HEK293 (cell line): ENCODE measurements around the gene DCAF10.

Experiments
- EGR2 ChIP-seq: fragments of 450-650 bp; formaldehyde crosslinking; IDR thresholded peaks from 2 replicates; pipeline ENCODE4 v1.5.1; 2016; ENCODE audit warnings: low read depth, missing biosample characterization, missing genetic modification characterization
- GFI1B ChIP-seq: fragments of 450-650 bp; formaldehyde crosslinking; IDR thresholded peaks from 2 replicates; pipeline ENCODE4 v1.5.1; 2016; ENCODE audit warnings: missing biosample characterization, missing genetic modification characterization
- KLF9 ChIP-seq: fragments of 450-650 bp; formaldehyde crosslinking; IDR thresholded peaks from 2 replicates; pipeline ENCODE4 v1.5.1; 2016; ENCODE audit warnings: missing biosample characterization, missing genetic modification characterization, low read depth
- MEIS1 ChIP-seq: sonication (generic); formaldehyde crosslinking; IDR thresholded peaks from 2 replicates; pipeline ENCODE4 v1.8.1; 2022; ENCODE audit warnings: missing genetic modification reagents, mild to moderate bottlenecking, borderline replicate concordance
- REST ChIP-seq: fragments of 450-650 bp; formaldehyde crosslinking; IDR thresholded peaks from 2 replicates; pipeline ENCODE4 v1.5.1; 2016; ENCODE audit warnings: missing biosample characterization, missing genetic modification characterization
- SCRT2 ChIP-seq: fragments of 450-650 bp; formaldehyde crosslinking; IDR thresholded peaks from 2 replicates; pipeline ENCODE4 v1.5.1; 2016; ENCODE audit warnings: missing biosample characterization, missing genetic modification characterization
- YY2 ChIP-seq: fragments of 450-650 bp; formaldehyde crosslinking; IDR thresholded peaks from 2 replicates; pipeline ENCODE4 v1.5.1; 2016; ENCODE audit warnings: missing biosample characterization, missing genetic modification characterization
- ZFP3 ChIP-seq: fragments of 450-650 bp; formaldehyde crosslinking; IDR thresholded peaks from 2 replicates; pipeline ENCODE4 v1.5.1; 2016; ENCODE audit warnings: low read depth, missing biosample characterization, missing genetic modification characterization
- ZFP37 ChIP-seq: fragments of 450-650 bp; formaldehyde crosslinking; IDR thresholded peaks from 2 replicates; pipeline ENCODE4 v1.5.1; 2016; ENCODE audit warnings: missing biosample characterization, missing genetic modification characterization
- ZNF133 ChIP-seq: fragments of 450-650 bp; formaldehyde crosslinking; IDR thresholded peaks from 2 replicates; pipeline ENCODE4 v1.5.1; 2016; ENCODE audit warnings: missing biosample characterization, missing genetic modification characterization
- ZNF18 ChIP-seq: fragments of 450-650 bp; formaldehyde crosslinking; IDR thresholded peaks from 2 replicates; pipeline ENCODE4 v1.5.1; 2016; ENCODE audit warnings: missing biosample characterization, missing genetic modification characterization
- ZNF184 ChIP-seq: fragments of 450-650 bp; IDR thresholded peaks from 2 replicates; pipeline ENCODE4 v1.5.1; 2018; ENCODE audit warnings: missing biosample characterization, mild to moderate bottlenecking, missing genetic modification characterization
- ZNF266 ChIP-seq: fragments of 450-650 bp; formaldehyde crosslinking; IDR thresholded peaks from 2 replicates; pipeline ENCODE4 v1.5.1; 2016; ENCODE audit warnings: missing biosample characterization, missing genetic modification characterization, low read depth
- ZNF292 ChIP-seq: fragments of 450-650 bp; formaldehyde crosslinking; IDR thresholded peaks from 2 replicates; pipeline ENCODE4 v1.5.1; 2016; ENCODE audit warnings: low read depth, missing biosample characterization, missing genetic modification characterization, borderline replicate concordance
- ZNF311 ChIP-seq: fragments of 450-650 bp; formaldehyde crosslinking; IDR thresholded peaks from 2 replicates; pipeline ENCODE4 v1.5.1; 2017; ENCODE audit warnings: missing biosample characterization, missing genetic modification characterization, borderline replicate concordance
- ZNF324 ChIP-seq: fragments of 450-650 bp; formaldehyde crosslinking; IDR thresholded peaks from 2 replicates; pipeline ENCODE4 v1.5.1; 2016; ENCODE audit warnings: missing biosample characterization, missing genetic modification characterization
- ZNF366 ChIP-seq: fragments of 450-650 bp; formaldehyde crosslinking; conservative IDR thresholded peaks from 2 replicates; pipeline ENCODE4 v1.5.1; 2016; ENCODE audit warnings: missing biosample characterization, missing genetic modification characterization
- ZNF513 ChIP-seq: fragments of 450-650 bp; IDR thresholded peaks from 2 replicates; pipeline ENCODE4 v1.5.1; 2018; ENCODE audit warnings: missing biosample characterization, missing genetic modification characterization
- ZNF514 ChIP-seq: fragments of 450-650 bp; formaldehyde crosslinking; IDR thresholded peaks from 2 replicates; pipeline ENCODE4 v1.5.1; 2016; ENCODE audit warnings: missing biosample characterization, missing genetic modification characterization
- ZNF521 ChIP-seq: fragments of 450-650 bp; formaldehyde crosslinking; IDR thresholded peaks from 2 replicates; pipeline ENCODE4 v1.5.1; 2017; ENCODE audit warnings: missing biosample characterization, mild to moderate bottlenecking, missing genetic modification characterization
- ZNF530 ChIP-seq: fragments of 450-650 bp; formaldehyde crosslinking; IDR thresholded peaks from 2 replicates; pipeline ENCODE4 v1.5.1; 2016; ENCODE audit warnings: low read depth, missing biosample characterization, missing genetic modification characterization
- ZNF549 ChIP-seq: fragments of 450-650 bp; IDR thresholded peaks from 2 replicates; pipeline ENCODE4 v1.5.1; 2018; ENCODE audit warnings: missing biosample characterization, missing genetic modification characterization, mild to moderate bottlenecking, inconsistent platforms, moderate library complexity
- ZNF585B ChIP-seq: fragments of 450-650 bp; formaldehyde crosslinking; IDR thresholded peaks from 2 replicates; pipeline ENCODE4 v1.5.1; 2016; ENCODE audit warnings: missing biosample characterization, missing genetic modification characterization
- ZNF600 ChIP-seq: fragments of 450-650 bp; formaldehyde crosslinking; IDR thresholded peaks from 2 replicates; pipeline ENCODE4 v1.5.1; 2016; ENCODE audit warnings: missing biosample characterization, missing genetic modification characterization
- ZNF626 ChIP-seq: fragments of 450-650 bp; sonication (Bioruptor Pico); formaldehyde crosslinking; IDR thresholded peaks from 2 replicates; pipeline ENCODE4 v1.5.1; 2018; ENCODE audit warnings: missing biosample characterization, missing genetic modification characterization, inconsistent platforms
- ZNF629 ChIP-seq: fragments of 450-650 bp; formaldehyde crosslinking; IDR thresholded peaks from 2 replicates; pipeline ENCODE4 v1.5.1; 2017; ENCODE audit warnings: missing biosample characterization, missing genetic modification characterization
- ZNF677 ChIP-seq: fragments of 450-650 bp; IDR thresholded peaks from 2 replicates; pipeline ENCODE4 v1.5.0; 2018; ENCODE audit warnings: missing biosample characterization, mild to moderate bottlenecking, missing genetic modification characterization, moderate library complexity
- ZNF830 ChIP-seq: fragments of 450-650 bp; IDR thresholded peaks from 2 replicates; pipeline ENCODE4 v1.5.0; 2018; ENCODE audit warnings: missing biosample characterization, missing genetic modification characterization, low read depth, mild to moderate bottlenecking, moderate library complexity
- ZNF837 ChIP-seq: fragments of 450-650 bp; formaldehyde crosslinking; IDR thresholded peaks from 2 replicates; pipeline ENCODE4 v1.5.1; 2016; ENCODE audit warnings: missing biosample characterization, missing genetic modification characterization
- ZSCAN18 ChIP-seq: fragments of 450-650 bp; formaldehyde crosslinking; IDR thresholded peaks from 2 replicates; pipeline ENCODE4 v1.5.1; 2016; ENCODE audit warnings: missing biosample characterization, missing genetic modification characterization
- ZSCAN5A ChIP-seq: fragments of 450-650 bp; formaldehyde crosslinking; IDR thresholded peaks from 2 replicates; pipeline ENCODE4 v1.5.1; 2016; ENCODE audit warnings: missing biosample characterization, missing genetic modification characterization
- ZXDB ChIP-seq: fragments of 450-650 bp; formaldehyde crosslinking; IDR thresholded peaks from 2 replicates; pipeline ENCODE4 v1.5.1; 2016; ENCODE audit warnings: missing biosample characterization, missing genetic modification characterization

The DCAF10 gene

GRCh38 chr9:37784616-37785483, 15.7 kb upstream of the DCAF10 start, which contains the start of gene EXOSC3 (continued):
- no peak for TF ChIP-seq ZSCAN18 (tag by site-specific recombination)
- no peak; the same call in 1 of the 2 replicates for TF ChIP-seq ZSCAN5A (tag by site-specific recombination)
- no peak for TF ChIP-seq ZNF514 (tag by site-specific recombination)
- no peak for TF ChIP-seq ZNF677
- no peak for TF ChIP-seq ZNF266
- TF ChIP-seq ZNF324 (tag by site-specific recombination), result no peak
- TF ChIP-seq ZNF530 (tag by site-specific recombination), result no peak
- no peak for TF ChIP-seq ZNF133 (tag by site-specific recombination)
- TF ChIP-seq SCRT2, result no peak
- no peak for TF ChIP-seq ZNF366 (tag by site-specific recombination)
- no peak for TF ChIP-seq GFI1B
- TF ChIP-seq ZNF837 (tag by site-specific recombination), result no peak
- no peak for TF ChIP-seq ZNF18 (tag by site-specific recombination)
- TF ChIP-seq ZNF549 (tag by site-specific recombination), result no peak
- TF ChIP-seq ZNF311 (tag by site-specific recombination), result no peak
- no peak for TF ChIP-seq ZNF513 (tag by site-specific recombination)
- peak; percentile 49 for TF ChIP-seq ZNF629 (tag by site-specific recombination)
- TF ChIP-seq KLF9 (tag by site-specific recombination), result peak; percentile 16; the same call in 1 of the 2 replicates
- TF ChIP-seq YY2, result peak; percentile 82
- TF ChIP-seq ZFP37 (tag by site-specific recombination), result peak; percentile 66; the same call in 1 of the 2 replicates
- TF ChIP-seq ZFP3, result no peak
- TF ChIP-seq ZNF830, result no peak
- TF ChIP-seq ZNF292 (tag by site-specific recombination), result no peak
- TF ChIP-seq EGR2 (tag by site-specific recombination), result no peak
- peak; percentile 73 for TF ChIP-seq ZXDB (tag by site-specific recombination)
- TF ChIP-seq ZNF626 (tag by site-specific recombination), result no peak
- TF ChIP-seq ZNF184, result no peak
- no peak for TF ChIP-seq MEIS1 (CRISPR knock-in tag)
- 0 out of 2 replicates have a peak, but pooled peaks have one; percentile 45 for TF ChIP-seq ZNF600 (tag by site-specific recombination)
- no peak for TF ChIP-seq ZNF585B (tag by site-specific recombination)
- TF ChIP-seq ZNF521 (tag by site-specific recombination), result no peak
- peak; percentile 98 for TF ChIP-seq REST (tag by site-specific recombination)
